Osteocyte (in vitro differentiated cells): ENCODE data around the gene LIPG. TPM values are rescaled to one million over a fixed set of nuclear protein-coding genes. Genes with fewer than 3 reads are reported as not detected.

Source experiments
- DNase-seq: peaks from one replicate; pipeline ENCODE4 v3.0.0; 2021; ENCODE audit warnings: mixed read lengths; ENCODE audit not compliant: unreplicated experiment; ENCODE audit errors: extremely low spot score
- H3K27ac Mint-ChIP-seq: one replicate; pipeline ENCODE4 v1.8.0; 2021; ENCODE audit warnings: mild to moderate bottlenecking, mixed read lengths; ENCODE audit not compliant: unreplicated experiment
- H3K27me3 Mint-ChIP-seq: one replicate; pipeline ENCODE4 v1.8.0; 2021; ENCODE audit warnings: mixed read lengths; ENCODE audit not compliant: unreplicated experiment
- H3K36me3 Mint-ChIP-seq: one replicate; pipeline ENCODE4 v1.8.0; 2021; ENCODE audit warnings: mixed read lengths; ENCODE audit not compliant: unreplicated experiment
- H3K4me1 Mint-ChIP-seq: one replicate; pipeline ENCODE4 v1.8.0; 2021; ENCODE audit warnings: mixed read lengths; ENCODE audit not compliant: unreplicated experiment
- H3K4me3 Mint-ChIP-seq: one replicate; pipeline ENCODE4 v1.8.0; 2021; ENCODE audit warnings: mild to moderate bottlenecking, moderate library complexity, mixed read lengths; ENCODE audit not compliant: unreplicated experiment
- H3K9me3 Mint-ChIP-seq: one replicate; pipeline ENCODE4 v1.8.0; 2021; ENCODE audit warnings: mixed read lengths; ENCODE audit not compliant: unreplicated experiment
- CTCF ChIP-seq: fragments of 200-600 bp; sonication (generic); IDR thresholded peaks from 2 replicates; pipeline ENCODE4 v1.5.0; 2021; ENCODE audit warnings: antibody characterized with exemption, mild to moderate bottlenecking, moderate library complexity
- total RNA-seq: library from RNA; stranded (reverse); gene quantifications from 2 replicates; pipeline ENCODE4 v1.2.1, GENCODE V29; 2021

Gene LIPG
- total RNA-seq, 1 donor from 2014 or later = not detected

GRCh38 chr18:49524951-49525350 is 36.9 kb upstream of the LIPG start:
- no peaks in the 10 kb centered on the region for H3K9me3 Mint-ChIP-seq
- H3K27ac Mint-ChIP-seq = no peak overlapping the region
- no peak overlapping the region for H3K4me3 Mint-ChIP-seq
- no peak for TF ChIP-seq CTCF
- no peaks in the 10 kb centered on the region for H3K36me3 Mint-ChIP-seq
- peaks cover 4% of the 10 kb centered on the region for H3K4me1 Mint-ChIP-seq
- no peak for DNase-seq
- H3K27me3 Mint-ChIP-seq = peaks cover 24% of the 10 kb centered on the region

- Mint-ChIP-seq H3K9me3 (no peaks in the 10 kb centered on the region), H3K36me3 (no peaks in the 10 kb centered on the region), H3K27me3 (peaks cover 28% of the 10 kb centered on the region), H3K4me1 (peaks cover under 1% of the 10 kb centered on the region), H3K4me3 (no peak overlapping the region), H3K27ac (no peak overlapping the region)
- DNase-seq = no peak
- TF ChIP-seq CTCF = no peak
Measured at GRCh38 chr18:49525981-49526380, 35.9 kb upstream of the LIPG start.

- H3K4me3 Mint-ChIP-seq = no peak overlapping the region
- H3K9me3 Mint-ChIP-seq = no peaks in the 10 kb centered on the region
- H3K36me3 Mint-ChIP-seq = no peaks in the 10 kb centered on the region
- TF ChIP-seq CTCF = no peak
- H3K27me3 Mint-ChIP-seq = peaks cover 34% of the 10 kb centered on the region
- no peaks in the 10 kb centered on the region for H3K4me1 Mint-ChIP-seq
- no peak for DNase-seq
- H3K27ac Mint-ChIP-seq = no peak overlapping the region
Measured at GRCh38 chr18:49527631-49528327, 34.1 kb upstream of the LIPG start.

GRCh38 chr18:49529596-49529995 is 32.3 kb upstream of the LIPG start:
- no peak overlapping the region for H3K4me3 Mint-ChIP-seq
- TF ChIP-seq CTCF = no peak
- H3K36me3 Mint-ChIP-seq = no peaks in the 10 kb centered on the region
- H3K27me3 Mint-ChIP-seq = peaks cover 29% of the 10 kb centered on the region
- DNase-seq = no peak
- no peaks in the 10 kb centered on the region for H3K9me3 Mint-ChIP-seq
- H3K4me1 Mint-ChIP-seq = no peaks in the 10 kb centered on the region
- no peak overlapping the region for H3K27ac Mint-ChIP-seq

- no peak overlapping the region for H3K4me3 Mint-ChIP-seq
Measured at GRCh38 chr18:49531678-49532153, 30.1 kb upstream of the LIPG start.

More at GRCh38 chr18:49531678-49532153, 30.1 kb upstream of the LIPG start:
- no peak for DNase-seq
- Mint-ChIP-seq H3K4me1 (no peaks in the 10 kb centered on the region), H3K27ac (no peak overlapping the region), H3K9me3 (no peaks in the 10 kb centered on the region), H3K36me3 (no peaks in the 10 kb centered on the region), H3K27me3 (peaks cover 35% of the 10 kb centered on the region)
- no peak for TF ChIP-seq CTCF
